Adrenal gland (tissue), 5 donors: ENCODE results near the gene OR6C4.

Experiments used
- POLR2A ChIP-seq, 2 donors: fragments of 450-650 bp; IDR thresholded peaks; one replicate each; pipeline ENCODE4 v1.6.1; 2017; ENCODE audit warnings: antibody characterized with exemption in 2 of 2, mild to moderate bottlenecking in 2 of 2, moderate library complexity in 1 of 2
- TF ChIP-seq, protein P1 (sequence below), 6 experiments: fragments of 450-650 bp in 4 of 6; fragments of 200-600 bp in 2 of 6; sonication (generic) in 1 of 6; IDR thresholded peaks; 1 replicate in 5 of 6; 2 replicates in 1 of 6; pipeline versions ENCODE4 v1.5.1 to v1.8.0; 2016 to 2021; ENCODE audit warnings: antibody characterized with exemption in 6 of 6, mild to moderate bottlenecking in 2 of 6, moderate library complexity in 1 of 6
- donor health status: DM: no; HTN: no; CAD: no.

DNA sequence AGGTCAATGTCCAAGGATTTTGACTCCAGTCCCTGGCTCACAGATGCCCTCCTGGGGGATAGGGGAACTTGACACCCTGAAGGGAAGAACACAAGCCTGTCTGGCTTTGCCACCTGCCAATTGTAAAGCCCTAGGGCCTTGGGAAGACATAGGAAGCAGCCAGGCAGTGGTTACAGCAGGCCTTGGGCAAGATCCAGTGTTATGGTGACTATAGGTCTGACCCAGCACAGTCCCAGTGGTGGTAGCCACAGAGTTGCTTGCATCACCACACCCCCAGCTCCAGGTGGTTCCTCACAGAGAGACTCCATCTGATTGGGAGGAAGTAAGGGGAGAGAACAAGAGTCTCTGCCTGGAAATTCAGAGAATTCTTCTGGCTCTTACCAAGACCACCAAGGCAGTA is 33.0 kb upstream of the OR6C4 start:
- TF ChIP-seq, protein P1, sequence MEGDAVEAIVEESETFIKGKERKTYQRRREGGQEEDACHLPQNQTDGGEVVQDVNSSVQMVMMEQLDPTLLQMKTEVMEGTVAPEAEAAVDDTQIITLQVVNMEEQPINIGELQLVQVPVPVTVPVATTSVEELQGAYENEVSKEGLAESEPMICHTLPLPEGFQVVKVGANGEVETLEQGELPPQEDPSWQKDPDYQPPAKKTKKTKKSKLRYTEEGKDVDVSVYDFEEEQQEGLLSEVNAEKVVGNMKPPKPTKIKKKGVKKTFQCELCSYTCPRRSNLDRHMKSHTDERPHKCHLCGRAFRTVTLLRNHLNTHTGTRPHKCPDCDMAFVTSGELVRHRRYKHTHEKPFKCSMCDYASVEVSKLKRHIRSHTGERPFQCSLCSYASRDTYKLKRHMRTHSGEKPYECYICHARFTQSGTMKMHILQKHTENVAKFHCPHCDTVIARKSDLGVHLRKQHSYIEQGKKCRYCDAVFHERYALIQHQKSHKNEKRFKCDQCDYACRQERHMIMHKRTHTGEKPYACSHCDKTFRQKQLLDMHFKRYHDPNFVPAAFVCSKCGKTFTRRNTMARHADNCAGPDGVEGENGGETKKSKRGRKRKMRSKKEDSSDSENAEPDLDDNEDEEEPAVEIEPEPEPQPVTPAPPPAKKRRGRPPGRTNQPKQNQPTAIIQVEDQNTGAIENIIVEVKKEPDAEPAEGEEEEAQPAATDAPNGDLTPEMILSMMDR (IDR thresholded peaks at IDR 0.05), result no peak
- TF ChIP-seq POLR2A (IDR thresholded peaks at IDR 0.05), result no peak
